K562 (cell line): Measurements from ENCODE around the gene ZBTB44. TPM values are rescaled to one million over a fixed set of nuclear protein-coding genes. Genes with fewer than 3 reads are reported as not detected.

ENCODE experiments used
- ATF6 ChIP-seq: sonication (generic); formaldehyde crosslinking; IDR thresholded peaks from 2 replicates; pipeline ENCODE4 v1.4.0; 2020; ENCODE audit warnings: mild to moderate bottlenecking, missing genetic modification reagents
- ATF7 ChIP-seq: fragments of 450-650 bp; IDR thresholded peaks from 2 replicates; pipeline ENCODE4 v1.7.1; 2014; ENCODE audit warnings: mild to moderate bottlenecking, moderate library complexity
- BRD9 ChIP-seq: fragments of 450-650 bp; IDR thresholded peaks from 2 replicates; pipeline ENCODE4 v1.6.1; 2018; ENCODE audit warnings: low read depth; ENCODE audit not compliant: partially characterized antibody
- ELF4 ChIP-seq: fragments of 450-650 bp; formaldehyde crosslinking; IDR thresholded peaks from 2 replicates; pipeline ENCODE4 v1.4.0; 2022; ENCODE audit warnings: missing genetic modification characterization
- ETV1 ChIP-seq: fragments of 450-650 bp; conservative IDR thresholded peaks from 2 replicates; pipeline ENCODE4 v1.6.1; 2016; ENCODE audit warnings: missing genetic modification characterization, control low read depth, low read depth, missing compliant biosample characterization
- HDGF ChIP-seq: fragments of 450-650 bp; IDR thresholded peaks from 2 replicates; pipeline ENCODE4 v1.6.1; 2016
- JUND ChIP-seq, 2 experiments: IDR thresholded peaks; 2 replicates in 1 of 2; 3 replicates in 1 of 2; pipeline ENCODE4 v1.6.1; 2011; ENCODE audit warnings: borderline replicate concordance in 2 of 2, low read depth in 2 of 2, low read length in 2 of 2, improper control_type of control experiment in 1 of 2, missing biosample characterization in 1 of 2, missing genetic modification characterization in 1 of 2, missing genetic modification reagents in 1 of 2
- MAZ ChIP-seq, 2 experiments: fragments of 450-650 bp in 1 of 2; sonication (generic) in 1 of 2; formaldehyde crosslinking; IDR thresholded peaks in 1 of 2; conservative IDR thresholded peaks in 1 of 2; 2 replicates each; pipeline versions ENCODE4 v1.4.0 to v1.5.0; 2020; ENCODE audit warnings: mild to moderate bottlenecking in 1 of 2, missing genetic modification reagents in 1 of 2
- MCM7 ChIP-seq, 2 experiments: fragments of 450-650 bp; IDR thresholded peaks; 2 replicates each; pipeline ENCODE4 v1.6.1; 2016 to 2018
- MIER1 ChIP-seq: fragments of 450-650 bp; IDR thresholded peaks from 2 replicates; pipeline ENCODE4 v1.6.1; 2016; ENCODE audit warnings: antibody characterized with exemption, mild to moderate bottlenecking, low read depth
- OTX1 ChIP-seq: fragments of 450-650 bp; formaldehyde crosslinking; IDR thresholded peaks from 2 replicates; pipeline ENCODE4 v1.4.0; 2022; ENCODE audit warnings: mild to moderate bottlenecking
- PYGO2 ChIP-seq: fragments of 450-650 bp; IDR thresholded peaks from 2 replicates; pipeline ENCODE4 v1.6.1; 2016; ENCODE audit warnings: mild to moderate bottlenecking, missing genetic modification characterization, moderate library complexity, missing compliant biosample characterization
- RAD21 ChIP-seq, 2 experiments: fragments of 250-450 bp in 1 of 2; fragments of 450-650 bp in 1 of 2; sonication (Bioruptor Pico) in 1 of 2; formaldehyde crosslinking in 1 of 2; IDR thresholded peaks in 1 of 2; conservative IDR thresholded peaks in 1 of 2; 2 replicates each; pipeline versions ENCODE4 v1.4.0 to v1.8.0; 2020 to 2022; ENCODE audit warnings: mild to moderate bottlenecking in 2 of 2, moderate library complexity in 1 of 2
- SETDB1 ChIP-seq: IDR thresholded peaks from one replicate; pipeline ENCODE4 v1.6.1; 2012; ENCODE audit warnings: low read length, control low read depth, inconsistent platforms
- SP1 ChIP-seq: sonication (generic); formaldehyde crosslinking; IDR thresholded peaks from 2 replicates; pipeline ENCODE4 v1.8.1; 2022; ENCODE audit warnings: mild to moderate bottlenecking, missing genetic modification reagents
- SRSF1 ChIP-seq: fragments of 200-400 bp; formaldehyde crosslinking; IDR thresholded peaks from 2 replicates; pipeline ENCODE4 v1.6.1; 2017; ENCODE audit warnings: mild to moderate bottlenecking, low read depth, low read length, moderate library complexity
- THRA ChIP-seq: fragments of 450-650 bp; IDR thresholded peaks from 2 replicates; pipeline ENCODE4 v1.6.1; 2017; ENCODE audit warnings: mild to moderate bottlenecking, moderate library complexity
- YBX1 ChIP-seq: fragments of 450-650 bp; IDR thresholded peaks from 2 replicates; pipeline ENCODE4 v1.7.1; 2016; ENCODE audit warnings: mild to moderate bottlenecking
- ZBTB2 ChIP-seq: fragments of 450-650 bp; IDR thresholded peaks from 2 replicates; pipeline ENCODE4 v1.6.1; 2016; ENCODE audit warnings: antibody characterized with exemption
- ZEB2 ChIP-seq: fragments of 450-650 bp; IDR thresholded peaks from 2 replicates; pipeline ENCODE4 v1.6.1; 2016
- ZNF12 ChIP-seq: sonication (generic); formaldehyde crosslinking; IDR thresholded peaks from 2 replicates; pipeline ENCODE4 v1.4.0; 2020; ENCODE audit warnings: mild to moderate bottlenecking, missing genetic modification reagents
- ZNF184 ChIP-seq: sonication (generic); formaldehyde crosslinking; IDR thresholded peaks from 2 replicates; pipeline ENCODE4 v1.5.0; 2020; ENCODE audit warnings: missing genetic modification reagents
- ZNF217 ChIP-seq: sonication (generic); formaldehyde crosslinking; IDR thresholded peaks from 2 replicates; pipeline ENCODE4 v1.8.0; 2022; ENCODE audit warnings: mild to moderate bottlenecking, missing genetic modification reagents
- ZNF274 ChIP-seq: IDR thresholded peaks from 2 replicates; pipeline ENCODE4 v1.6.1; 2011; ENCODE audit warnings: low read depth, mild to moderate bottlenecking, low read length, moderate library complexity, borderline replicate concordance
- ZNF408 ChIP-seq: fragments of 250-450 bp; sonication (Bioruptor Pico); IDR thresholded peaks from 2 replicates; pipeline ENCODE4 v1.4.0; 2020; ENCODE audit warnings: low read depth, mild to moderate bottlenecking, moderate library complexity
- ZNF41 ChIP-seq: fragments of 250-450 bp; sonication (Bioruptor Pico); conservative IDR thresholded peaks from 2 replicates; pipeline ENCODE4 v1.4.0; 2020; ENCODE audit warnings: mild to moderate bottlenecking
- polyA plus RNA-seq, 8 experiments: library from polyadenylated mRNA; depleted of rRNA in 4 of 8; stranded (reverse) in 5 of 8; unstranded in 3 of 8; fragments of >200 nt; fragmentation: Nextera tagmentation in 2 of 8; fragmentation: Illumina TruSeq in 1 of 8; extraction: Ambion mirVana in 2 of 8; extraction: Trizol in 1 of 8; gene quantifications; 2 replicates each; pipeline versions ENCODE4 v1.2.1 to v1.2.3, GENCODE V29; 2011 to 2014; ENCODE audit warnings: inconsistent platforms in 1 of 8, missing spikeins in 1 of 8
- total RNA-seq, 7 experiments: library from RNA; depleted of rRNA in 6 of 7; stranded (reverse); fragments of >200 nt in 6 of 7; fragmentation: Illumina TruSeq in 2 of 7; extraction: Trizol in 2 of 7; gene quantifications; 2 replicates each; pipeline versions ENCODE4 v1.2.1 to v1.2.3, GENCODE V29; 2011 to 2021; ENCODE audit warnings: low replicate concordance in 1 of 7

Gene ZBTB44
- total and polyA plus RNA-seq, 9 of the 15 experiments (the other 6 are each of a cell fraction or from before 2014, with no cell fraction given): 4.7 to 27.1 (median 17.3) TPM

GRCh38 chr11:130213143-130213978 lies 101.4 kb downstream of the ZBTB44 start (continued):
- no peak for TF ChIP-seq ATF6 (CRISPR knock-in tag)
- TF ChIP-seq ZNF41: no peak
- no peak for TF ChIP-seq HDGF
- no peak for TF ChIP-seq ZBTB2
- TF ChIP-seq MIER1: no peak
- no peak for TF ChIP-seq ZNF274
- TF ChIP-seq SP1 (CRISPR knock-in tag): no peak
- no peak for TF ChIP-seq MCM7 (IDR thresholded peaks at IDR 0.05)
- no peak for TF ChIP-seq YBX1
- TF ChIP-seq ELF4: no peak
- no peak for TF ChIP-seq ZNF12 (CRISPR knock-in tag)
- no peak for TF ChIP-seq ATF7
- TF ChIP-seq THRA: no peak
- TF ChIP-seq ZNF184 (CRISPR knock-in tag): no peak
- TF ChIP-seq SRSF1: no peak
- TF ChIP-seq MAZ (CRISPR knock-in tag; conservative IDR thresholded peaks at IDR 0.05 in 1 of 2, IDR thresholded peaks at IDR 0.05 in 1 of 2): peak; percentile 45 to 95; a peak in 3 of 4 replicates
- TF ChIP-seq BRD9: no peak
- TF ChIP-seq OTX1 (CRISPR knock-in tag): no peak
- 0 out of 2 replicates have a peak, but pooled peaks have one; percentile 19 for TF ChIP-seq JUND (IDR thresholded peaks at IDR 0.05; ENCODE audit: borderline replicate concordance, low read depth, low read length)
- TF ChIP-seq JUND (tag; IDR thresholded peaks at IDR 0.05; ENCODE audit: borderline replicate concordance, low read depth, low read length): no peak
- TF ChIP-seq ZNF408 (CRISPR knock-in tag): no peak
- TF ChIP-seq RAD21 (CRISPR knock-in tag; conservative IDR thresholded peaks at IDR 0.05 in 1 of 2, IDR thresholded peaks at IDR 0.05 in 1 of 2): peak; percentile 86 to 95
- TF ChIP-seq ZEB2: no peak
- no peak for TF ChIP-seq ETV1
- no peak for TF ChIP-seq ZNF217 (CRISPR knock-in tag)
- TF ChIP-seq PYGO2 (tag): no peak
- no peak for TF ChIP-seq SETDB1
